Ascending aorta (tissue), 2 donors: ENCODE measurements around the gene PRPF6. TPM values are rescaled to one million over a fixed set of nuclear protein-coding genes. Genes with fewer than 3 reads are reported as not detected.

Source experiments
- DNase-seq, 2 donors: peaks; one replicate each; pipeline ENCODE4 v3.0.0-alpha.2; 2019; ENCODE audit warnings: low spot score in 2 of 2
- H3K27ac ChIP-seq, 2 donors: fragments of 200-600 bp; sonication (generic); one replicate each; pipeline ENCODE4 v1.5.1; 2016 to 2017; ENCODE audit warnings: mild to moderate bottlenecking in 1 of 2
- H3K27me3 ChIP-seq: fragments of 200-600 bp; sonication (generic); one replicate; pipeline ENCODE4 v1.5.1; 2017
- H3K36me3 ChIP-seq, 2 donors: fragments of 200-600 bp; sonication (generic); one replicate each; pipeline ENCODE4 v1.5.1; 2016
- H3K4me1 ChIP-seq, 2 donors: fragments of 200-600 bp; sonication (generic); one replicate each; pipeline ENCODE4 v1.5.1; 2016 to 2017; ENCODE audit warnings: mild to moderate bottlenecking in 1 of 2
- H3K4me3 ChIP-seq, 2 donors: fragments of 200-600 bp; sonication (generic); one replicate each; pipeline ENCODE4 v1.5.1; 2016 to 2017; ENCODE audit warnings: mild to moderate bottlenecking in 1 of 2
- H3K9me3 ChIP-seq, 2 donors: fragments of 200-600 bp; sonication (generic); one replicate each; pipeline ENCODE4 v1.5.1; 2016
- CTCF ChIP-seq, 3 experiments: fragments of 200-600 bp in 2 of 3; fragments of 450-650 bp in 1 of 3; sonication (generic) in 2 of 3; IDR thresholded peaks; one replicate each; pipeline ENCODE4 v1.5.1; 2016 to 2019; ENCODE audit warnings: antibody characterized with exemption in 3 of 3, mild to moderate bottlenecking in 1 of 3, moderate library complexity in 1 of 3
- intact Hi-C: fragments of 100-400 bp; cut with DNase I; formaldehyde crosslinking; loops from one replicate; pipeline ENCODE4 v1.15.1; 2023
- total RNA-seq: library from RNA; depleted of rRNA; stranded (reverse); fragments of >200 nt; gene quantifications from one replicate; pipeline ENCODE4 v1.1.0, GENCODE V29; 2016

The PRPF6 gene
- total RNA-seq, 1 donor from 2014 or later: 33.5 TPM

GRCh38 chr20:63955281-63955826, 25.6 kb upstream of the PRPF6 start:
- no peaks in the 10 kb centered on the region for H3K27me3 ChIP-seq
- no peaks in the 10 kb centered on the region for H3K9me3 ChIP-seq
- H3K27ac ChIP-seq: peak overlapping the region; percentile 82 to 87
- no peak for DNase-seq
- peaks cover 12 to 42% of the 10 kb centered on the region in 2 donors for H3K4me1 ChIP-seq
- H3K4me3 ChIP-seq: peak overlapping the region; percentile 75 to 93
- intact Hi-C loops: loop anchor here (1.0 to 5.0 kb wide), 2 partner anchors 216 to 433 kb away; partner anchors contain the start of genes PPDPF and SLC2A4RG
- H3K36me3 ChIP-seq: peaks cover 2 to 9% of the 10 kb centered on the region in 2 donors
- TF ChIP-seq CTCF (IDR thresholded peaks at IDR 0.05): peak in 2 of 3 experiments; percentile 27 to 48

GRCh38 chr20:63955827-63956663, 24.9 kb upstream of the PRPF6 start, which contains the start of gene UCKL1:
Gene UCKL1 (minus strand): TSS chr20:63956416. CDS start chr20:63956372, 44 bp downstream.
- no peak for TF ChIP-seq CTCF (IDR thresholded peaks at IDR 0.05)
- intact Hi-C loops: loop anchor here (1.0 to 5.0 kb wide), 5 partner anchors 25 to 434 kb away; partner anchors contain the start of genes DNAJC5, PPDPF, PRPF6 and SLC2A4RG
- Histone ChIP-seq H3K4me1 (peaks cover 7 to 35% of the 10 kb centered on the region in 2 donors), H3K9me3 (no peaks in the 10 kb centered on the region), H3K27me3 (no peaks in the 10 kb centered on the region), H3K4me3 (peak within 1 kb of the TSS; percentile 75 to 93), H3K36me3 (peaks cover 2 to 11% of the 10 kb centered on the region in 2 donors), H3K27ac (peak within 1 kb of the TSS; percentile 82 to 87)
- DNase-seq: peak; percentile 73 to 96

- H3K4me1 ChIP-seq: peaks cover 7 to 29% of the 10 kb centered on the region in 2 donors
- H3K9me3 ChIP-seq: no peaks in the 10 kb centered on the region
- H3K36me3 ChIP-seq: peaks cover 2 to 17% of the 10 kb centered on the region in 2 donors
- H3K27ac ChIP-seq: peak overlapping the region; percentile 43 to 63
- H3K27me3 ChIP-seq: no peaks in the 10 kb centered on the region
- H3K4me3 ChIP-seq: peak overlapping the region; percentile 63 to 74
- no peak for TF ChIP-seq CTCF (IDR thresholded peaks at IDR 0.05)
- intact Hi-C loops: loop anchor here (1.0 to 5.0 kb wide), 4 partner anchors 25 to 434 kb away; partner anchors contain the start of genes DNAJC5, PPDPF, PRPF6 and TCEA2
- DNase-seq: no peak
Measured at GRCh38 chr20:63956664-63957003, 24.3 kb upstream of the PRPF6 start.

GRCh38 chr20:63957004-63957689, 23.8 kb upstream of the PRPF6 start:
- intact Hi-C loops: loop anchor here (2.0 to 5.0 kb wide), 3 partner anchors 62 to 435 kb away; partner anchors contain the start of genes DNAJC5, PPDPF and TCEA2
- peak overlapping the region; percentile 63 to 74 for H3K4me3 ChIP-seq
- no peaks in the 10 kb centered on the region for H3K27me3 ChIP-seq
- DNase-seq: no peak
- H3K4me1 ChIP-seq: peaks cover 7 to 29% of the 10 kb centered on the region in 2 donors
- H3K9me3 ChIP-seq: no peaks in the 10 kb centered on the region
- peak overlapping the region; percentile 43 to 63 for H3K27ac ChIP-seq
- H3K36me3 ChIP-seq: peaks cover 2 to 22% of the 10 kb centered on the region in 2 donors
- TF ChIP-seq CTCF (IDR thresholded peaks at IDR 0.05): peak in 1 of 3 experiments; percentile 32
